GM20000 (cell line): Measurements from ENCODE around the gene TNRC18.

Experiments
- DNase-seq: peaks from one replicate; pipeline ENCODE4 v3.0.0; 2012; ENCODE audit warnings: low spot score
- CTCF ChIP-seq: IDR thresholded peaks from 2 replicates; pipeline ENCODE4 v1.5.1; 2012; ENCODE audit warnings: mild to moderate bottlenecking, control low read depth; ENCODE audit errors: extremely low read depth, missing control alignments

Gene TNRC18

GRCh38 chr7:5455581-5456219 is 32.1 kb upstream of the TNRC18 start:
- DNase-seq = no peak
- no peak for TF ChIP-seq CTCF

DNA sequence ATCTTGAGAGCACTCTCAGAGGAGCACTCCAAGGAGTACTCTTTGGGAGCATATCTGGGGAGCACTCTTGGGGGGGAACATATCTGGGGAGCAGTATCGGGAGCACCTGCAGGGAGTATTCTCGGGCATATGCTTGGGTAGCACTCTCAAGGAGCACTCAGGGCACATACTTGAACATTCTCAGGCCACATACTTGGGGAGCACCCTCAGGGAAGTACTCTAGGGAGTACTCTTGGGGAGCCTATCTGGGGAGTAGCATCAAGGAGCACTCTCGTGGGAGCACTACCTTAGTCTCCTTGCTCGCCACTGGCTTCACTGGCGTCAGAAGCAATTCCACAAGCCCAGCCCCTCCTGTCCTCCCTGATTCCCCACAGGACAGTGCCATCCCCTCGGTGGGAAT is 31.5 kb upstream of the TNRC18 start:
- no peak for DNase-seq
- no peak for TF ChIP-seq CTCF

DNA sequence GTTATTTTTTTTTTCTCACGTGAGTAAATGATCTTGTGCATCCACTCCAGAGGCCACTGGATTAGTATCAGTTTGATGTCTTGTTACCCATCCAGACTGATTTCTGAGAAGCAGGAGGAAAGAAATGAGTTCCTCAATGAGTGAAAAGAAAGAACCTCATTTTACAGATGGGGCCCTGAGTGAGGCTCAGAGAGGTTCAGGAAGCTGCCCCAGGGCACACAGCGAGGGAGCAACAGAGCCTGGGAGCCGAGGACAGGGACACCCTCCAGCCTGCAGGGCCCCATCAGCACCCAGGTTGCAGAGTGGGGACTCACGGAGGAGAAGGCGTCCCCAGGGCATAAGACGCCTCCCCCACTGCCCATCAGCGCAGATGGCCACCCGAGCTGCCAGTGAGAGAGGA is 30.9 kb upstream of the TNRC18 start:
- no peak for TF ChIP-seq CTCF
- no peak for DNase-seq

DNA sequence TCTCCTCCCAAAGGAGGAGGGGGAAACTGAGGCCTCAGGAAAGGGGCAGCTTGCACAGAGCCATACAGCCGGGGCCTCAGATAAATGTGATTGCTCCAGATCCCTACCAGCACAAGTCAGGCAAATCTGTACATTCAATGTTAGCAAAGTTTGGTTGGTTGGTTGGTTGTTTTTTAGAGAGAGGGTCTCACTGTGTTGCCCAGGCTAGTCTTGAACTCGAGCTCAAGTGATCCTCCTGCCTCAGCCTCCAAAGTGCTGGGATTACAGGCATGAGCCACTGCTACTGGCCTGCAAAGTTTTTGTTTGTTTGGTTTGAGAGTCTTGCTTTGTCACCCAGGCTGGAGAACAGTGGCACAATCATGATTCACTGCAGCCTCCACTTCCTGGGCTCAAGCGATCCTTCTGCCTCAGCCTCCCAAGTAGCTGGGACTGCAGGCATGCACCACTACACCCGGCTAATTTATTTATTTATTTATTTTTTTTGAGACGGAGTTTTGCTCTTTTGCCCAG is 30.0 kb upstream of the TNRC18 start:
- DNase-seq = no peak
- TF ChIP-seq CTCF = no peak

GRCh38 chr7:5452937-5453540 is 29.4 kb upstream of the TNRC18 start:
- TF ChIP-seq CTCF = no peak
- no peak for DNase-seq

GRCh38 chr7:5452470-5452899 is 28.9 kb upstream of the TNRC18 start:
- DNase-seq = no peak
- no peak for TF ChIP-seq CTCF

- TF ChIP-seq CTCF = no peak
- no peak for DNase-seq
Observed at GRCh38 chr7:5451391-5451790, 27.8 kb upstream of the TNRC18 start.
